CD4-positive, alpha-beta T cell treated with Interleukin-15 for 4 hours (primary cell): ENCODE results near the gene TIAM1.
A peak's percentile ranks its signal among the peaks of the same experiment; 100 is the strongest.

Experiments
- DNase-seq: peaks from one replicate; pipeline ENCODE4 v3.0.0-alpha.2; 2020; ENCODE audit warnings: low spot score

Gene TIAM1

GRCh38 chr21:31332525-31332924 is 11.5 kb downstream of the TIAM1 start:
- no peak for DNase-seq

- DNase-seq, result no peak
Observed at GRCh38 chr21:31331231-31331630, 12.8 kb downstream of the TIAM1 start.

- no peak for DNase-seq
Observed at GRCh38 chr21:31330144-31330483, 13.9 kb downstream of the TIAM1 start.

- DNase-seq, result no peak
Observed at GRCh38 chr21:31329456-31330143, 14.5 kb downstream of the TIAM1 start.

- DNase-seq, result peak; percentile 37
Observed at GRCh38 chr21:31326522-31327242, 17.4 kb downstream of the TIAM1 start.

- DNase-seq, result no peak
Observed at GRCh38 chr21:31318971-31319370, 25.1 kb downstream of the TIAM1 start.

GRCh38 chr21:31317688-31318087 is 26.4 kb downstream of the TIAM1 start:
- no peak for DNase-seq

- DNase-seq, result no peak
Observed at GRCh38 chr21:31316488-31317169, 27.4 kb downstream of the TIAM1 start.

- DNase-seq, result no peak
Observed at GRCh38 chr21:31316072-31316471, 28.0 kb downstream of the TIAM1 start.

GRCh38 chr21:31310750-31311149 is 33.3 kb downstream of the TIAM1 start:
- no peak for DNase-seq

- DNase-seq, result no peak
Observed at GRCh38 chr21:31308584-31308983, 35.5 kb downstream of the TIAM1 start.

- no peak for DNase-seq
Observed at GRCh38 chr21:31305888-31306287, 38.2 kb downstream of the TIAM1 start.

GRCh38 chr21:31299291-31300147 is 44.5 kb downstream of the TIAM1 start:
- no peak for DNase-seq

- DNase-seq, result no peak
Observed at GRCh38 chr21:31298618-31299269, 45.3 kb downstream of the TIAM1 start.

GRCh38 chr21:31297806-31298205 is 46.3 kb downstream of the TIAM1 start:
- DNase-seq, result no peak

- DNase-seq, result no peak
Observed at GRCh38 chr21:31295676-31296075, 48.4 kb downstream of the TIAM1 start.

GRCh38 chr21:31294691-31295090 is 49.4 kb downstream of the TIAM1 start:
- DNase-seq, result no peak

GRCh38 chr21:31293986-31294385 is 50.1 kb downstream of the TIAM1 start:
- no peak for DNase-seq

GRCh38 chr21:31290765-31291164 is 53.3 kb downstream of the TIAM1 start:
- DNase-seq, result no peak

GRCh38 chr21:31289702-31290101 is 54.4 kb downstream of the TIAM1 start:
- DNase-seq, result no peak

- no peak for DNase-seq
Observed at GRCh38 chr21:31288191-31288590, 55.9 kb downstream of the TIAM1 start.

- no peak for DNase-seq
Observed at GRCh38 chr21:31287201-31287600, 56.9 kb downstream of the TIAM1 start.
